Measurements from ENCODE around the gene PHEX. TPM values are rescaled to one million over a fixed set of nuclear protein-coding genes. Genes with fewer than 3 reads are reported as not detected.

The PHEX gene
- total RNA-seq, 1 donor from 2014 or later: 1.1 TPM

DNA sequence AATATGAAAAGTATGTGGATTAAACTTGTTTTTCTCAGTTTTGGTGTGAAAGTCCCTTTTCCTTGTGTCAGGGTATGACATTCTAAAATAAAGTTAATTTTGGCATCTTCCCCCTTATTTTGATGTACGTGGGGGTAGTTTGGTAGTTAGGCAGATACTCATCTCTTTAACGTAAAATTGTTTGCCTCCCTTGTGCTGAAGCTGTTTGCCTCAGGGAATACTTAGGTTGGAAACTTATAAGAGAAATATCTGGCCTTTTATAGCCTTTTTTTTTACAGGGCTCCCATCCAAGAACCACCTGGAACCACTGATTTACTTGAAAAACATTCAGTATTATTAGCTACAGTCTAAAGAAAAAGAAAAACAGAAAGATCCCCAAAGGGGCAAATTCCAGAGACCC lies 85.5 kb downstream of the PHEX start:
- Mint-ChIP-seq H3K9me3 (ENCODE audit: low read depth) (peaks cover 1% of the 10 kb centered on the region), H3K27me3 (ENCODE audit: low read depth) (no peaks in the 10 kb centered on the region), H3K27ac (ENCODE audit: unreplicated experiment) (no peak overlapping the region), H3K4me1 (ENCODE audit: low read depth) (peaks cover 19% of the 10 kb centered on the region), H3K4me3 (ENCODE audit: unreplicated experiment) (no peak overlapping the region), H3K36me3 (ENCODE audit: low read depth) (no peaks in the 10 kb centered on the region)
- no peak for DNase-seq (ENCODE audit: low spot score)
- TF ChIP-seq CTCF (IDR thresholded peaks at IDR 0.05): no peak

DNA sequence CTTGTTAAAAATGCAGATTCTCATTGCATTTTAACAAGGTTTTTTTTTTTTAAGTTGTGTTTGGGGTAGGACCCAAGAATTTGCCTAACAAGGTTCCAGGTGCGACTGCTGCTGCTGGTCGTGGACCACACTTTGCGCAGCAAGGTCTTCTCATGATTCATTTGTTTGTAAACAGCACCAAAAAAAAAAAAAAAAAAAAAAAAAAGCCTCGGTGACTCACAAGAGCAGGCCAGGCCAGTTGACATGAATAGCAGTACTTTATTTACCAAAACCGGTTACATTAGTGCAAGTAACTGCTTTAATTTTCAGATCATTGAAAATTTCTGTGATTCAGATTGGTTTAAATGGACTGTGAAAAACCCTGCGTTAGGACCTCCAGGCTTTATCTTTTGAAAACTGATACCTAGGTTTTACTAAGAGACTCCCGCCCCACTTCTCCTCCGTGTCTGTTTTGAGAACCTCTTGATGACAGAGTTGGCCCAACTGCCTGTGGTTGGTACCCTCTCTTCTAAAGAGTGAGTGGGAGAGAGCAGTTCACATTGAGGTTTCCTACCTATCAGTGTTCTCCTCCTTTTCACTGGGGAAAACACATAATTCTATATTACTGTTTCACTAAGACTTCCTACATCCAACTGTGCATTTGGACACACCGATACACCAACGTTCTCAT lies 86.2 kb downstream of the PHEX start:
- TF ChIP-seq CTCF (IDR thresholded peaks at IDR 0.05): no peak
- Mint-ChIP-seq H3K36me3 (ENCODE audit: low read depth) (no peaks in the 10 kb centered on the region), H3K27me3 (ENCODE audit: low read depth) (no peaks in the 10 kb centered on the region), H3K4me3 (ENCODE audit: unreplicated experiment) (no peak overlapping the region), H3K9me3 (ENCODE audit: low read depth) (peaks cover 3% of the 10 kb centered on the region), H3K27ac (ENCODE audit: unreplicated experiment) (no peak overlapping the region), H3K4me1 (ENCODE audit: low read depth) (peaks cover 25% of the 10 kb centered on the region)
- no peak for DNase-seq (ENCODE audit: low spot score)

DNA sequence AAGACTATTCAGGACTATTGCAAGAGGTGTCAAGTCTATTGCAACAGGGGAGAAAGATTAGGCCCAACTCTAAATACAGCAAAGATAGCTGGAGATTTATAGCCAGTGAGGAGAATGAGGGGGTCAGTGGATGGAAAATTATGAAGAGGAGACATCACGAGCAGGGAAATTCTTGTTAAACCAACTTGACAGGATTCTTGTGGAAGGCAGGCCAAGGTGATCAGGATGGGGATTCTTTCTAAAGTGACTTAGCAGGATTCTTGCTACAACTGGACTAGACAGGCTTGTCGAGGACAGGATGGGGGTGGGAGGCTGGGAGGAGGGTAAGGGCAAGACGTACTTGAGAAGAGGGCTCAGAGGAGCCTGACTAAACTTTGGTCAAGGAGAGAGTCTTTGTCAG lies 89.0 kb downstream of the PHEX start:
- no peaks in the 10 kb centered on the region for H3K36me3 Mint-ChIP-seq (ENCODE audit: low read depth)
- no peak overlapping the region for H3K27ac Mint-ChIP-seq (ENCODE audit: unreplicated experiment)
- TF ChIP-seq CTCF (IDR thresholded peaks at IDR 0.05): no peak
- no peak overlapping the region for H3K4me3 Mint-ChIP-seq (ENCODE audit: unreplicated experiment)
- no peak for DNase-seq (ENCODE audit: low spot score)
- peaks cover 44% of the 10 kb centered on the region for H3K4me1 Mint-ChIP-seq (ENCODE audit: low read depth)
- no peaks in the 10 kb centered on the region for H3K27me3 Mint-ChIP-seq (ENCODE audit: low read depth)
- H3K9me3 Mint-ChIP-seq (ENCODE audit: low read depth): peaks cover 4% of the 10 kb centered on the region

GRCh38 chrX:22122510-22122909 lies 90.4 kb downstream of the PHEX start:
- Mint-ChIP-seq H3K36me3 (ENCODE audit: low read depth) (peaks cover 2% of the 10 kb centered on the region), H3K4me3 (ENCODE audit: unreplicated experiment) (no peak overlapping the region), H3K4me1 (ENCODE audit: low read depth) (peaks cover 42% of the 10 kb centered on the region), H3K27ac (ENCODE audit: unreplicated experiment) (peak overlapping the region; percentile 54), H3K27me3 (ENCODE audit: low read depth) (no peaks in the 10 kb centered on the region), H3K9me3 (ENCODE audit: low read depth) (peaks cover 8% of the 10 kb centered on the region)
- DNase-seq (ENCODE audit: low spot score): no peak
- no peak for TF ChIP-seq CTCF (IDR thresholded peaks at IDR 0.05)

DNA sequence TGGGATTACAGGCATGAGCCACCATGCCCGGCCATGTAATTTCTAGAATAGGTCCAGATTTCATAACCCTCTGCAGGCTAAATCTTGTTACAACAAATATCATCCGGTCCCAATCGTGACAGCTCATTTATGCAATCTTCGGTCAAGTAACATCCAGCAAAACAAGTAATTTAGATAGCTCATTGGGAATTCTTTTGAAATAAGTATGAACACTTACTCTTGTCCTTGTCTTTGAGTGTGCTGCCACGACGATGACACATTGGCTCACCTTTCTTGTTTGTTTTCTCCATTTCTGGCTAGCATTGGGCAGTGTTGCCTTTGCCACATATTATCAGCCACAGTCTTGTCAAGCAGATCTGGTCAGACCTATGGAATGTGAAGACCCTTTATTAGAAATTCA lies 92.0 kb downstream of the PHEX start:
- no peak overlapping the region for H3K4me3 Mint-ChIP-seq (ENCODE audit: unreplicated experiment)
- DNase-seq (ENCODE audit: low spot score): no peak
- peak overlapping the region; percentile 77 for H3K27ac Mint-ChIP-seq (ENCODE audit: unreplicated experiment)
- no peaks in the 10 kb centered on the region for H3K27me3 Mint-ChIP-seq (ENCODE audit: low read depth)
- H3K4me1 Mint-ChIP-seq (ENCODE audit: low read depth): peaks cover 40% of the 10 kb centered on the region
- H3K36me3 Mint-ChIP-seq (ENCODE audit: low read depth): peaks cover 2% of the 10 kb centered on the region
- peaks cover 8% of the 10 kb centered on the region for H3K9me3 Mint-ChIP-seq (ENCODE audit: low read depth)
- TF ChIP-seq CTCF (IDR thresholded peaks at IDR 0.05): no peak

All from chondrocyte (in vitro differentiated cells).